ENCODE measurements around the gene GPR85.
A peak's percentile ranks its signal among the peaks of the same experiment; 100 is the strongest.
"Not testable (repeated sequence)": the region's sequence is repeated elsewhere in the genome, so short reads cannot be mapped to it uniquely, and the experiment has no call there.

Gene GPR85

DNA sequence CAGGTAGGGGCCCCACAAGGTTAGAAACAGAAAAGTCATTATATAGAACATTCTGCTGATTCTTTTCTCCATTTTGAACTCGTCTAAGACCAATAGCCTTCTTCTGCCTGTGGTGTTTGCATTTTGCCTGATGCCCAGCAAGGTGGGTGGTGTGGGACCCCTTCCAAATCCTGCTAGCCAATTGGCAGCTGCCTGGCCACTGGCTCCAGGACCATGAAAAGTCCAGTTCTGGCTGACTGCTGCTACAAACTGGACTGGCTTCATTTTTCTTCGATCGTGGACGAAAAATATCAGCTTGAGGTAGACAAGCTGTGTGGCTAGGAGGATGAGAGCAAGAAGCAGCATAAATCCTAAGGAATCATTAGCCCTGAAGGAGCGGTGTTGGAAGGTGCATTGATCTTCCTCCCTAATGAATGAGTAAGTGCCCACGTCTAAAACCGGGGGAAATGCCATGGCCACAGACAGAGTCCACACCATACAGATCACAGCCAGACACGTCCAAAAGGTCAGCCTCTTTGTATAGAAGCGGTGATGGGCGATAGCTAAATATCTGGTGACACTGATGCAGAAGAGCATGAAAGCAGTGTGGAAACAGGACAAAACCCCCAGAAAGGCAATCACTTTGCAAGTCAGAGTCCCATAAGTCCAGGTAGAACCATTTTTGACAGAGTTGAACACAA, 2.7 kb downstream of the GPR85 start:
- no peak for DNase-seq

DNA sequence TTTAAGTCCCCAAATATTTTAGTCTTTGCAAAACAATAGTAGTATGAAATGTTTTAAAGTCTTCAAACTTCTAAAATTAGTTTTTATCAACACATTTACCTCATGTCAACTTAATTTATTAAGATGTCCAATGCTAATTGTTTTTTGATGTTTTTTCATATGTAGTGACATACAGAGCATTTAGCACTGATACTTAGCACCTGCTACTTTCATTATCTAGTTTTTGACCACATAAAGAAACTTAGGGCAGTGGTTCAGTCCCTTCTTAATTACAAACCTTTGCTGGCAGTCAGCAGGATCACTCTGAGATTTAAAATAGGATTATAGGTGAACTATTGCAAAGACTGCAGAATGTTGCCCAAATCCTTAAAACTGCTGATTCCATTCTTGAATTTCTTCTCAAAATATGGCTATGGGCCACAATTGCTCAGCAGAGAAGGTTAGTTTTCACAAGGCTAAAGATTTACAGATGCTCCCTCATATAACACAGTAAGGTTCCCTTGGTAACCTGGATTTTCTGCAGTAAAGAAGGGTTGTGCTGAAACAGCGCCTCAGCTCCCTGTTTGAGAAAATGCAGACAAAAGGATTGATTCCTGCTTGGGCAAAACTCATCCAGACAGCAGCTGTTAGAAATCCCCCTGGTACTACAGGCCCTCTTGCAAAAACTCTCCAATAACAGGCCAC, 3.4 kb downstream of the GPR85 start:
- no peak for DNase-seq

DNA sequence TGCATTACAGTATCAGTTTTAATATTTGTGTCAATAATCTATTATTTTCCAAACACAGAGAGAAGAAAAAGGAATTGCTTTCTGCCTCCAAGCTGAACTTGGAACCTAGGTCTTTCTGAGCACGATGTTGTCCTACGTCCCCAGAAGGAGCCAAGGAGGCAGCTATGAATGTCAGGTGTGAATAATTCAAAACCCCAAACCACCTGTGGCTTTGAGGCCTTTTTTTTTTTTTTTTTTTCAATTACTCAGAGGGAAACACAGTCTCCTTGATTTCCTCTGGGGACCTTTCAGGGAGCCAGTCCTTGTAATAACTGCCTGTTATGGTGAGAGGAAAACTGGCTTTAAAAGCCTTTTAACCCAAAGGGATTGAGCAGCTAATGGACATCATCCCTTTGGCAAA, 8.3 kb downstream of the GPR85 start:
- DNase-seq, result no peak

DNA sequence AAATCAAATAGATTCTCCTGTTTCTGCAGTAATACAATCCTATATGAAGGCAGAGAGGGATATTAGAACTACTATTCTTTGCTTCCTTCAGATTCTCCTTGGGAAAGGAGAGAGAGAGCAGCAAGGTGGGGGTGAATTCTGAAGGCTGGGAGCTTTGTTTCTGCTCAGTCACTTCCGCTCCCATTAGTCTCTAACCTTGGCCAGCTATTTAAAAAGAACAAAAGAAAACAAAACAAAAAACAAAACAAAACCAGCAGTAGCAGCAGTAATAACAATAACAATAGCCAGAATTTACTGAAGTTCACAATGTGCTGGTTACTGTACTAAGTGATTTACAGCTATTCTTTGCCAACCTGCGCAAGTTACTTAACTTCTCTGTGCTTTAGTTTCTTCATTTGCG, 9.9 kb downstream of the GPR85 start:
- DNase-seq, result no peak

DNA sequence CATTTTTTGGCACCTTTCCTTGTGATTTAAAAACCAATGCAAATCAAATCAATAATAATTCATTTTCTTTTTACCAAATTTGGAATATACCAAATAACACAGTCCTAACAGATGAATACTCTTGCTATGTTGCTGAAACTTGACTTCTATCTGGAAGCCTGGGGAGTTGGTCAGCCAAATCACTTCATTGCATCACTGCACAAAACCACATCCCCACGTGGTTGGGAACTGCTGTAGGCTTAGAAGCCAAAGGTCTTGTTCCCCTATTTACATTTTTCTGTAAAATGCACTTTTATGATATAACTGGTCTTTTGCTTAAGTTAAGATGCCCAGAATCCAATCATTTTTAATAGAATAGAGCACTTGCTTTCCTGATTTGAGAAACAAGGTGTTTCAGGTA, 15.2 kb downstream of the GPR85 start:
- peak; percentile 47 for DNase-seq

DNA sequence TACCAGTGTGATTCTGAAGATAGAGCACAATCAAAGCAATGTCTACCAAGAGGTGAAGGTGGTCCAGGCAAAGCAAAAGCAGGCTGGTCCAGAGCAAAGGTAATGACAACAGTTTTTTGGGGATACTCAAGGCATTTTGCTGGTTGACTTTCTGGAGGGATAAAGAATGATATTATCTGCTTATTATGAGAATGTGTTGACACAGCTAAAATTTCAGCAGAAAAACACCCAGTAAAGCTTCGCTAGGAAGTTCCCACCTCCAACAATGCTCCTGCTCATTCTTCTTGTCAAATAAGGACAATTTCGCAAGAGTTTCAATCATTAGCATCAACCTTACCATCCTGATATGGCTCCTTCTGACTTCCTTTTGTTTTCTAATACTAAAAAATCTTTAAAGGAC, 24.1 kb downstream of the GPR85 start:
- DNase-seq, result no peak

DNA sequence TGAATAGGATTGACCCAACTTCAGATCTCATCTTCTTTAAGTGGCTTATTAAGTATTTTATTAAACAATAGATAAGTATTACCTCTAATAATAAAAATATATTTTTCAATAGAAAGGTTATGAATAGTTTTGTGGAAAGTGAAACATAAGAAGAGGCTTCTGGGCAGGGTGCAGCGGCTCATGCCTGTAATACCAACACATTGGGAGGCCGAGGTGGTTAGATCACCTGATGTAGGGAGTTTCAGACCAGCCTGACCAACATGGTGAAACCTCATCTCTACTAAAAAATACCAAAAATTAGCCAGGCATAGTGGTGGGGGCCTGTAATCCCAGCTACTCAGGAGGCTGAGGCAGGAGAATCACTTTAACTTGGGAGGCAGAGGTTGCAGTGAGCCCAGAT, 26.5 kb downstream of the GPR85 start:
- no peak for DNase-seq

DNA sequence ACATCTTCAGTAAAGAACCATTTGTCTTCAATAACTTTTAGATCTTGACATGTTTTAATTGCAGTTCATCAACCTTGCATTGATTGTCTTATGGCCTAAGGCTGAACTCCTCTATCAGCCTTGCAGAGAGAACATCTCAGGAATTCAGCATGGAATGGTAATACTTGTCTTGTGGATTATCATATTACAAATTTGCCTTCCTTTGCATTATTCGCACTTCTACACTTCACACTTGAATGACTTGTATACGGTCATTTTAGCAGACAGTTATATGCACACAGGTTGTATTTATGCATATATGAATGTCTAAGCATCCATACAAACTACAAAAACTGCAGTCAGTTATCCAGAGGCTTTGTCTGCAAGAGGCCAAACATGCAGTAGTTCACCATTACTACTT, 31.7 kb downstream of the GPR85 start:
- DNase-seq, result no peak

DNA sequence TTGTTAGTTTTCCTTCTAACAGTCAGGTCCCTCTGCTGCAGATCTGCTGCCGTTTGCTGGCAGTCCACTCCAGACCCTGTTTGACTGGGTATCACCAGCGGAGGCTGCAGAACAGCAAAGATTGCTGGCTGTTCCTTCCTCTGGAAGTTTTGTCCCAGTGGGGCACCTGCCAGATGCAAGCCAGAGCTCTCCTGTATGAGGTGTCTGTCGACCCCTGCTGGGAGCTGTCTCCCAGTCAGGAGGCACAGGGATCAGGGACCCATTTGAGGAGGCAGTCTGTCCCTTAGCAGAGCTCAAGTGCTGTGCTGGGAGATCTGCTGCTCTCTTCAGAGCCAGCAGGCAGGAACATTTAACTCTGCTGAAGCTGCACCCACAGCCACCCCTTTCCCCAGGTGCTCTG, 32.4 kb downstream of the GPR85 start:
- DNase-seq, result not testable (repeated sequence)

DNA sequence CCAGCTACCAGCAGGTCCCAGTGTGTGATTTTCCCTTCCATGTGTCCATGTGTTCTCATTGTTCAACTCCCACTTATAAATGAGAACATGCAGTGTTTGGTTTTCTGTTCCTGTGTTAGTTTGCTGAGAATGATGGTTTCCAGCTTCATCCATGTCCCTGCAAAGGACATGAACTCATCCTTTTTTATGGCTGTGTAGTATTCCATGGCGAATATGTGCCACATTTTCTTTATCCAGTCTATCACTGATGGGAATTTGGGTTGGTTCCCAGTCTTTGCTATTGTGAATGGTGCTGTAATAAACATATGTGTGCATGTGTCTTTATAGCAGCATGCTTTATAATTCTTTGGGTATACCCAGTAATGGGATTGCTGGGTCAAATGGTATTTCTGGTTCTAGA, 37.4 kb downstream of the GPR85 start:
- not testable (repeated sequence) for DNase-seq

DNA sequence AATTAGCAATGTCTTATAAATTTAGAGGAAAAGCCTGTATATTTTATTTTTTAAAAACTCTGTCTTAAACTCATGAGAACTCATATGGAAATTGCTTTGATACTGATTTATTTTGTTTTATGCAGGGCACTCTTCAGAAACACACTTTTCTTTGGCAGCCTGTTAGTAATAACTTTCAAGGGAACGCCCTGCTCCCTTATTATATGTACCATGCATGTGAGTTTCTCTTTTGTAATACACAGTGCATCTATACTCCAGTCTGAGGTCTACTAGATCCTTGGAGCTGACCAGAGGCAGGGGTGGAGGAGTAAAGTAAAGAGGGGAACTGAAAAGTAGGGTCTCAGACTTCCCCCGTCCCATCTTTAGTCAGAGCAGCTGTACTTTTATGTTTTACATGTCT, 40.2 kb downstream of the GPR85 start:
- no peak for DNase-seq

DNA sequence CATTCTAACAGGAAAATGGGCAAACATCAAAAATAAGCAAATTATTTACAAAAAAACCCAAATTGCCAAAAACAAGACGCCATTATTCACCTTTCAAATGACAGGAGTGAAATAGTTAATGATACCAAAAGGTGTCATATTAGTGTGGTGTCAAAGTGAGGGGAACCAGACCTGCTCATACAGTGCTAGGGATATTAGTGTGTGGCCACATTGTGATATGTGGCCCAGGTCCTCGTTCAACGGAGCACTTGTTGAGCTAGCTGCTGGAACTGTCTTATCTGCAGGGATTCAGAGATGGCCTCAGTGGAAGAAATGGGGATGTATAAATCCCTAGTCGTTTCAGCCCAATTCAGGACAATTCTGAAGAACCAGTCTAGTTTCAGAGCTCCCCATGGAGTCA, 41.2 kb downstream of the GPR85 start:
- DNase-seq, result no peak

DNA sequence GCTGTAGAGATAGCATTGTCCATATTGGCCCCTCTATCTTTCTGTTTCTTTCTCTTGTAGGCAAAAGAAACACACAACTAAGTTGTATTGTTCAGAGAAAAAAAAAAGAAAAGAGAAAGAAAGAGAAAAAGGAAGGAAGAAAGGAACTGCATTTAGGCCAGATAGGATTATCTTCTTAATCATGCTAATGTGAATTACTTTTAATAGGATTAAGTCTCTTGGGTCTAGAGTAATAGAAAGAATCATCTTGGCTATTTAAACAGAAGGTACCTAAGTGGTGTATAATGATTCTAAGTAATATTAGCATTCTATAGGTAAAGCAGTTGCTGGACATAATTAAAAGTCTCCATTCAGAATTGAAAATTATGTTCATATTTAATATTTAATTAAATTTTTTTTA, 42.2 kb downstream of the GPR85 start:
- no peak for DNase-seq

DNA sequence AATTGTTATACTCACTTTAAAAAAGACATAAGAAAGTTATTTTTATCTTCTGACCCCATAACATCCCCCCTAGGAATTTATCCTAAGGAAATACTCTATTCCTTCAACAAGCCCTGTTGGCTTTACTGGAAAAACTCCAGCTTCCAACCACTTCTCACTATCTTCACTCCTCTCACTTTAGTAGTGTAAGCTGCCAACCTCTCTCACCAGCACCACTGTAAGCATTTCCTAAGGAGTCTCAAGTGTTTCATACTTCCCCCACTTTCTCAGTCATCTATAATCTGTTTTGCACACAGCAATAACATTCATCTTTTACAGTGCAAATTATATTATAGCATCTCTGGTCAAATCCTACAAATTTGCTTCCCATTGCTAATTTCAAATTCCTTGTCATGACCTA, 45.8 kb downstream of the GPR85 start:
- no peak for DNase-seq

DNA sequence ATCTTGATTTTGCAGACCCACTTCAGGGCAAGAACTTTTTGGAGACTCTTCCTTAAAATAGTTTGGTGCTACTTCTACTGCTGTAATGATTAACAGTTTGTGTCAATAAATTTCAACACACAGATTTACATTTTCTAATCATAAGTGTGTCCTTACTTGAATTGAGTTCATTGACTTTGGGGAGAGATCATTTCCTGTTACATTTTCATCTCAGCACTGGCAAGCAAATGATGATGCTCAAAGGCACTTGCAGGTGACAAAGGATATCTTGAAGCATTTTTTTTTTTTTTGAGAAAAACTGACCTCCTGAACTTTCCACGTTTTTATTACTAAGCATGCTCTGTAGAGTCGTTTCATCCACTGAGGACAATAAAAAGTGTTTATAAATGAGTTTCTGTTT, 52.7 kb downstream of the GPR85 start:
- no peak for DNase-seq

All from fibroblast of upper back skin (primary cell).